HG02852 (cell line): ENCODE results near the gene CYB5R3.
"Not testable (repeated sequence)": the region's sequence is repeated elsewhere in the genome, so short reads cannot be mapped to it uniquely, and the experiment has no call there.

Experiments used
- ATAC-seq: cut with Tn5 transposase; IDR thresholded peaks from one replicate; pipeline ENCODE4 v1.9.1; 2021; ENCODE audit warnings: mild to moderate bottlenecking, moderate library complexity; ENCODE audit not compliant: unreplicated experiment

The CYB5R3 gene

GRCh38 chr22:42577141-42577540, 72.1 kb downstream of the CYB5R3 start:
- not testable (repeated sequence) for ATAC-seq

DNA sequence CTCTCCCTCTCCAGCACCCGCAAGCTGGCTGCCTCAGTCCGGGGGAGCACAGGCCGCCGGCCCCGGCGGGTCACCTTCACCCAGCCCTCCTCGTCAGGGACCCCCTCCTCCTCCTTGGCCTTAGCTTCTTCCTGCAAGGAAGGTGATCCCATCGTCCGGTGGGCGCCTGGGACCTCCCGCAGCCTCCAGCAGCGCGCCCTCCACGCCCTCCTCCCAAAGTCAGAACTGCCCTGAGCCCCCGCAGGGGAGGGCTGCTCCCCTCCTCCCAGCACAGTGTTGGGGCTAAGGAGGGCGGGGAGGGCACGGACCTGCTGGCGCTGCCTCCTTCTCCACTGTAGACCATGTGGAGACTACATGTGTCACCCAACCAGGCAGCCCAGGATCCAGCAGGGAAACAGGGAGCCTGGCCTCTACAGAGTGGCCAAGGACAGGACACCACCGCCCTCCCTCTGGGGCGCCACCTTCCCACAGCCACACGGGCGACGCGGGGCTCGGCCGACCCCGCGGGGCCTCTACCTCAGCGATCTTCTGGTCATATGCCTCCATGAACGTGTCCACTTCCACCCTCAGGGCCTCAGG, 73.1 kb downstream of the CYB5R3 start:
- ATAC-seq = not testable (repeated sequence)

DNA sequence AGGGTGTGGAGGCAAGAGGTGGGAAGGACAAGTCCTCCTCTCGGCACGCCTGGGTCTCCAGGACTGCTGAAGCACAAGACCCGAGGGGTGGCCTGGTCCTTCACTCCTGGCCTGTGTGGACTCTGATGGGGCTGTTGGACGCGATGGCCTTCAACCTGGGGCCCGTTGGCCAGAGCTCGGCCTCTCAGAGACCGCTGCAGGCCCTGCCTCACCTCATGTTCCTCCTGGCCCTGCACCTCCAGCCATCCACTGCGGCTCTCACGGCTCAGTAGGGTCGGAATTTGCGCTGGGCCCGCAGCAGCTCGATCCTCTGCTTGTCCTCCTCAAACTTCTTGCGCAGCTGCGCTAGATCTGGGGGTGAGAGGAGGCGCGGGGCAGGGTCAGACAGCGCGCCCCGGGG, 74.7 kb downstream of the CYB5R3 start:
- not testable (repeated sequence) for ATAC-seq

DNA sequence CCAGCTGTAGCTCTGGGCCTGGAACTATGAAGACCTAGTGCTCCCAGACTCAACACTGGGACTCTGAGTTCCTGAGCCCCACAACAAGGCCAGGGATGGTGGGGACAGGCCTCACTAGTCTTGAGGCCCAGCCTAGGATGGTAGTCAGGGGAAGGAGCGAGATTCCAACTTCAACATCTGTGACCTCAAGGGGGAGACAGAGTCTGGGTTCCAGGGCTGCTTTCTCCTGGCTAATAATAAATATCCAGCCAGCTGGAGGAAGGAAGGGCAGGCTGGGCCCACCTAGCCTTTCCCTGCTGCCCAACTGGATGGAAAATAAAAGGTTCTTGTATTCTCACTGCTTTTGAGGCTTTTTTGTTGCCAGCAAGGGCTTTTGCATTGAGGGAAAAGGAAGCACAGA, 75.1 kb downstream of the CYB5R3 start:
- ATAC-seq = not testable (repeated sequence)

- ATAC-seq = not testable (repeated sequence)
Measured at GRCh38 chr22:42571068-42571467, 78.1 kb downstream of the CYB5R3 start.

GRCh38 chr22:42570580-42570979, 78.6 kb downstream of the CYB5R3 start:
- not testable (repeated sequence) for ATAC-seq

- ATAC-seq = not testable (repeated sequence)
Measured at GRCh38 chr22:42567950-42568349, 81.2 kb downstream of the CYB5R3 start.
